Neural progenitor cell (in vitro differentiated cells): ENCODE measurements around the gene NTRK3.

Experiments
- EZH2phosphoT487 ChIP-seq: fragments of 200-600 bp; sonication (generic); IDR thresholded peaks from 2 replicates; pipeline ENCODE4 v1.6.1; 2017; ENCODE audit warnings: antibody characterized with exemption
- TF ChIP-seq, protein P1 (sequence below): fragments of 200-600 bp; sonication (generic); IDR thresholded peaks from 2 replicates; pipeline ENCODE4 v1.5.1; 2017; ENCODE audit warnings: antibody characterized with exemption, mild to moderate bottlenecking

DNA sequence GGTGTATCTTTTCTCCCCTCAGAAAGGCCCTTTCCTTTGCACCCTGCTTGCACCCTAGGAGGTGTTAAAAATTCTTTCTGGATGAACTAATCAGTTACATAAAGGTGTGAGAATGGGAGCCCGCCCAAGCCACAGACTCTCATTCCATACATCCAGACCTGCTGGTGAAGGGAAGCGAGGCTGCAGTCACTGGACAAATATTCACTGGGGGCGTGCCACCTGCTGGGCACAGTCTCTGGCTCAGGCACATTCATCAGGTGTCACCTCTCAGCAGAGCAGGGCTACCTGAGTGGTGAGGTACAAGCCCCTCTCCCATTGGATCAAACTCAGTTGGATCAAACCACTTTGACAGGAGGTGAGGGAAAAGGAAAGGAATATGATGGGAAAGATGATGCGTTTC lies 52.0 kb downstream of the NTRK3 start:
- TF ChIP-seq EZH2phosphoT487, result no peak
- TF ChIP-seq, protein P1, sequence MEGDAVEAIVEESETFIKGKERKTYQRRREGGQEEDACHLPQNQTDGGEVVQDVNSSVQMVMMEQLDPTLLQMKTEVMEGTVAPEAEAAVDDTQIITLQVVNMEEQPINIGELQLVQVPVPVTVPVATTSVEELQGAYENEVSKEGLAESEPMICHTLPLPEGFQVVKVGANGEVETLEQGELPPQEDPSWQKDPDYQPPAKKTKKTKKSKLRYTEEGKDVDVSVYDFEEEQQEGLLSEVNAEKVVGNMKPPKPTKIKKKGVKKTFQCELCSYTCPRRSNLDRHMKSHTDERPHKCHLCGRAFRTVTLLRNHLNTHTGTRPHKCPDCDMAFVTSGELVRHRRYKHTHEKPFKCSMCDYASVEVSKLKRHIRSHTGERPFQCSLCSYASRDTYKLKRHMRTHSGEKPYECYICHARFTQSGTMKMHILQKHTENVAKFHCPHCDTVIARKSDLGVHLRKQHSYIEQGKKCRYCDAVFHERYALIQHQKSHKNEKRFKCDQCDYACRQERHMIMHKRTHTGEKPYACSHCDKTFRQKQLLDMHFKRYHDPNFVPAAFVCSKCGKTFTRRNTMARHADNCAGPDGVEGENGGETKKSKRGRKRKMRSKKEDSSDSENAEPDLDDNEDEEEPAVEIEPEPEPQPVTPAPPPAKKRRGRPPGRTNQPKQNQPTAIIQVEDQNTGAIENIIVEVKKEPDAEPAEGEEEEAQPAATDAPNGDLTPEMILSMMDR, result no peak
